GM10266 (cell line): ENCODE data around the gene COX20.

Experiments used
- DNase-seq: peaks from one replicate; pipeline ENCODE4 v3.0.0; 2012; ENCODE audit errors: extremely low spot score
- TF ChIP-seq, protein P1 (sequence below): IDR thresholded peaks from 2 replicates; pipeline ENCODE4 v1.5.1; 2012; ENCODE audit warnings: mild to moderate bottlenecking, low read depth; ENCODE audit not compliant: control insufficient read depth, insufficient read depth; ENCODE audit errors: missing control alignments

Gene COX20

DNA sequence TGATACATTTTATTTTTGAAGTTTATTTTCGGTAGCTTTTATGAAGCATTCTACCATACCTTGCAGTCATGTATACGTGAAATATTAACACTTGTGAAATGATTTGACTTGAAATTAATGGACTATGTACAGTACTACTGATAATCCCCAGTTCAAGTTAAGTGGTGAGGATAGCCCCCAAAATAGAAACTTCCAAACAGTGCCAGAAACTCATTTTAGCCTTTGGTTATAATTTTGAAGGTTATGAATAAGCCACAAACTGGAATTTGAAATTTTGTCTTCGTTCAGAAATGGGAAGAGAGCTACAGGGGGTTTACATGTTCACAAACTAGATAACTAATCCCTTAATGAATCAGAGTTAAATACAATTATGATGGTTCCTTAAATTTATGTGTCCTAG, 30.4 kb downstream of the COX20 start:
- DNase-seq, result no peak
- TF ChIP-seq, protein P1, sequence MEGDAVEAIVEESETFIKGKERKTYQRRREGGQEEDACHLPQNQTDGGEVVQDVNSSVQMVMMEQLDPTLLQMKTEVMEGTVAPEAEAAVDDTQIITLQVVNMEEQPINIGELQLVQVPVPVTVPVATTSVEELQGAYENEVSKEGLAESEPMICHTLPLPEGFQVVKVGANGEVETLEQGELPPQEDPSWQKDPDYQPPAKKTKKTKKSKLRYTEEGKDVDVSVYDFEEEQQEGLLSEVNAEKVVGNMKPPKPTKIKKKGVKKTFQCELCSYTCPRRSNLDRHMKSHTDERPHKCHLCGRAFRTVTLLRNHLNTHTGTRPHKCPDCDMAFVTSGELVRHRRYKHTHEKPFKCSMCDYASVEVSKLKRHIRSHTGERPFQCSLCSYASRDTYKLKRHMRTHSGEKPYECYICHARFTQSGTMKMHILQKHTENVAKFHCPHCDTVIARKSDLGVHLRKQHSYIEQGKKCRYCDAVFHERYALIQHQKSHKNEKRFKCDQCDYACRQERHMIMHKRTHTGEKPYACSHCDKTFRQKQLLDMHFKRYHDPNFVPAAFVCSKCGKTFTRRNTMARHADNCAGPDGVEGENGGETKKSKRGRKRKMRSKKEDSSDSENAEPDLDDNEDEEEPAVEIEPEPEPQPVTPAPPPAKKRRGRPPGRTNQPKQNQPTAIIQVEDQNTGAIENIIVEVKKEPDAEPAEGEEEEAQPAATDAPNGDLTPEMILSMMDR, result no peak

DNA sequence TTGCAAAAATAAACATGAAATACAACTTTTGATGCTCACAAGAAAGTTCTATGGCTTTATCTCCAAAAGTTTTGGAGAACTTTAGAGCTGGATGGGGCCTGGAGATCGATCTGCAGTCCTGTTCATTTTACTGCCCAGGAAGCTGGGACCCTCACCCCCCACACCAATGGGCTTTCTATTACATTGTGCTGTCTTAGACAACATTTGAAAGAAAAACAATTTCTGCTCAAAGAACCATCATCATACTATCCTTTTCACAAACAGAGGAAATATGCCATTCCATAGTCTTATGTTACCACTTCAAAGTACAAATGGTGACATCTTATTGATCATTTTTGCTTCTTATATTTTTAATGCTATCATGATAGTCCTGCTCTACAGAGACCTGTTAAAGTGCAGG, 30.9 kb downstream of the COX20 start:
- DNase-seq, result no peak
- TF ChIP-seq, protein P1, result no peak

GRCh38 chr1:244868484-244869363, 33.3 kb downstream of the COX20 start:
- TF ChIP-seq, protein P1, result no peak
- DNase-seq, result no peak

DNA sequence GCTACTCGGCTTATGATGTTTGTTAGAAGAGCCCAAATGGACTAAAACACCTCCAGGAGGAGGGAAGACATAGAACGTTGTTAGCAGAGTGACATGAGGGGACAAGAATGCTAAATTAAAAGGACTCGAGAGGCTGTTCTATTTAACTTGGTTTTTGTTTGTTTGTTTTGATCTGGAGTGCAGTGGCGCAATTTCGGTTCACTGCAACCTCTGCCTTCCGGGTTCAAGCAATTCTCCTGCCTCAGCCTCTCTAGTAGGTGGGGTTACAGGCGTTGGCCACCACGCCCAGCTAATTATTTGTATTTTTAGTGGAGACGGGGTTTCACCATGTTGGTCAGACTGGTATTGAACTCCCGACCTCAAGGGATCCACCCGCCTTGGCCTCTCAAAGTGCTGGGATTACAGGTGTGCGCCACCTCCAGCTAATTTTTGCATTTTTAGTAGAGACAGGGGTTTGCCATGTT, 33.9 kb downstream of the COX20 start:
- TF ChIP-seq, protein P1, result no peak
- no peak for DNase-seq

DNA sequence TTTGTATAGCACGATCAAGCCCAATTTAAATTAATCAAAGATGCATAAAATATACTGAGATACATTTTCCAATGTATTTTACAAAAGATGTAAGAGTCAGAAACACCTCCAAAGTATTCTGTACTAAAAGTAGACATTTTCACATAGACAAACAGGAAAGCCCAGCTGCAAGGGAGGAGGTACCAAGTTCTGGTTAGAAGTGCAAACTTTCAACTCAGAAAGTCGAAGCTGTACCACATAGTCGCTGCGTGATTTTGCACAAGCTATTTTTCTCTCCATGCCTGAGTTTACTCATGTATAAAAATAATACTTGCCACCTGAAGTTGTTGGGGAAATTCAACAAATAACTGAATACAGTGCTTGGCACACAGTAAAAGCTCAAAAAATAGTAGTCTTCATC, 34.5 kb downstream of the COX20 start:
- no peak for DNase-seq
- TF ChIP-seq, protein P1, result no peak

DNA sequence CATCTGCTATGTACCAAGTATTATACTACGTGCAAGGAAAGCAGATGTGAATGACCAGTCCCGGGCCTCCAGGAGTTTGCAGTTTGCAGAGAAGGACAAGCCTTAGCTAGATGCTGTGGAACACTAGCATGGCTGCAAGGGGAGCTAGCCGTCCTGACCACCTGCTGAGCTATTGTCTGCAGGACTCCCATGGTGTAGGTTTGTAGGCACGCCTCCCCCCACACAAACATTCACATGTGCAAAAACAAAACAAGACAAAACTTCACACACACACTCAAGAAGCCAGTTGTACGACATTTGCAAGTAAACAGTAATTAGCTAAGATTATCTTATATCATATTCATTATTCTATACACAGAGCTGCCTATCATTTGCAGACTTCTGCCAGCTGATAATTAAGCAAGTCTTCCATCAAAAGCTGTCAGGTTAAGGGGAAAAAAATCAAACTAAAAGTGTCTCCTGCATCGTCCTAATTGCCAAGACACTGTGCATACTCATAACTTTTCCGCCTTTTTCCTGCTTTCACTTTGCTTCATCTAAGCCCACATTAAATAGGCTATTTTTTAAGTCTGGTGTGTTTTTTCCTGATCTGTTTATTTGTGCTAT, 39.6 kb downstream of the COX20 start:
- TF ChIP-seq, protein P1, result no peak
- DNase-seq, result no peak
